Measurements from ENCODE around the gene ATP6V1G1. TPM values are rescaled to one million over a fixed set of nuclear protein-coding genes. Genes with fewer than 3 reads are reported as not detected.
"Not testable (repeated sequence)": the region's sequence is repeated elsewhere in the genome, so short reads cannot be mapped to it uniquely, and the experiment has no call there.

The ATP6V1G1 gene
- total RNA-seq, 1 donor from 2014 or later, result 161 TPM

DNA sequence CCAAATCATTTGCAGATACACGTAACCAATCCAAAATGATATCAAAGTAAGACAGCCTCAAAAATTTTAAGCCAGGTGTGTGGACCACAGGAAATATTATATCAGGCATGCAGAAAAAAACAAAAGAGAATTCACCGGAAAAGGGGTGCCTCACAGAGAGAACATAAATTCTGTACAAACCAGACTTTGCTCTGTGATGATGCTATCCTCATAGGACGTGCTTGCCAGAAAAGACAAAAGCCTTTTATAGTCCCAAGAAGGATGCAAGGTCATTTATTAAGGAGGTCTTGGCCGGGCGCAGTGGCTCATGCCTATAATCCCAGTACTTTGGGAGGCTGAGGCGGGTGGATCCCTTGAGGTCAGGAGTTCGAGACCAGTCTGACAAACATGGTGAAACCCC is 16.8 kb upstream of the ATP6V1G1 start:
- no peak overlapping the region for H3K27ac ChIP-seq
- H3K4me3 ChIP-seq, result no peak overlapping the region
- intact Hi-C loops (cut with DNase I), result no loop called here
- H3K27me3 ChIP-seq, result no peaks in the 10 kb centered on the region
- TF ChIP-seq, protein P1, sequence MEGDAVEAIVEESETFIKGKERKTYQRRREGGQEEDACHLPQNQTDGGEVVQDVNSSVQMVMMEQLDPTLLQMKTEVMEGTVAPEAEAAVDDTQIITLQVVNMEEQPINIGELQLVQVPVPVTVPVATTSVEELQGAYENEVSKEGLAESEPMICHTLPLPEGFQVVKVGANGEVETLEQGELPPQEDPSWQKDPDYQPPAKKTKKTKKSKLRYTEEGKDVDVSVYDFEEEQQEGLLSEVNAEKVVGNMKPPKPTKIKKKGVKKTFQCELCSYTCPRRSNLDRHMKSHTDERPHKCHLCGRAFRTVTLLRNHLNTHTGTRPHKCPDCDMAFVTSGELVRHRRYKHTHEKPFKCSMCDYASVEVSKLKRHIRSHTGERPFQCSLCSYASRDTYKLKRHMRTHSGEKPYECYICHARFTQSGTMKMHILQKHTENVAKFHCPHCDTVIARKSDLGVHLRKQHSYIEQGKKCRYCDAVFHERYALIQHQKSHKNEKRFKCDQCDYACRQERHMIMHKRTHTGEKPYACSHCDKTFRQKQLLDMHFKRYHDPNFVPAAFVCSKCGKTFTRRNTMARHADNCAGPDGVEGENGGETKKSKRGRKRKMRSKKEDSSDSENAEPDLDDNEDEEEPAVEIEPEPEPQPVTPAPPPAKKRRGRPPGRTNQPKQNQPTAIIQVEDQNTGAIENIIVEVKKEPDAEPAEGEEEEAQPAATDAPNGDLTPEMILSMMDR (IDR thresholded peaks at IDR 0.05), result no peak
- TF ChIP-seq POLR2AphosphoS5 (IDR thresholded peaks at IDR 0.05; ENCODE audit: insufficient read depth in 1 of 2, low read depth in 1 of 2) (no peak), POLR2A (IDR thresholded peaks at IDR 0.05) (no peak)
- H3K36me3 ChIP-seq, result no peaks in the 10 kb centered on the region
- no peak for DNase-seq (ENCODE audit: extremely low spot score in 2 of 2)
- H3K9me3 ChIP-seq, result no peaks in the 10 kb centered on the region
- H3K4me1 ChIP-seq, result no peaks in the 10 kb centered on the region

DNA sequence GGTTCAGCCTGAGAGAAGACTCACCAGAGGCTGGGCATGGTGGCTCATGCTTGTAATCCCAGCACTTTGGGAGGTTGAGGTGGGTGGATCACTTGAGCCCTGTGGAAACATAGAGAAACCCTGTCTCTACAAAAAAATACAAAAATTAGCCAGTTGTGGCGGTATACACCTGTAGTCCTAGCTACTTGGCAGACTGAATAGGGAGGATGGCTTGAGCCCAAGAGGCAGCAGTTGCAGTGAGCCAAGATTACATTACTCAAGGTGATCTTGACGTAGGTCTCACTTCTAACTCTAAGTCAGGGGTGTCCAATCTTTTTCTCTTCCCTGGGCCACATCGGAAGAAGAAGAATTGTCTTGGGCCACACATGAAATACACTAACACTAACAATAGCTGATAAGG is 16.2 kb upstream of the ATP6V1G1 start:
- Histone ChIP-seq H3K4me1 (no peaks in the 10 kb centered on the region), H3K9me3 (no peaks in the 10 kb centered on the region), H3K27ac (no peak overlapping the region), H3K4me3 (no peak overlapping the region), H3K36me3 (no peaks in the 10 kb centered on the region), H3K27me3 (no peaks in the 10 kb centered on the region)
- intact Hi-C loops (cut with DNase I), result no loop called here
- TF ChIP-seq POLR2AphosphoS5 (IDR thresholded peaks at IDR 0.05; ENCODE audit: insufficient read depth in 1 of 2, low read depth in 1 of 2) (no peak), POLR2A (IDR thresholded peaks at IDR 0.05) (no peak)
- TF ChIP-seq, protein P1 (IDR thresholded peaks at IDR 0.05), result no peak
- no peak for DNase-seq (ENCODE audit: extremely low spot score in 2 of 2)

DNA sequence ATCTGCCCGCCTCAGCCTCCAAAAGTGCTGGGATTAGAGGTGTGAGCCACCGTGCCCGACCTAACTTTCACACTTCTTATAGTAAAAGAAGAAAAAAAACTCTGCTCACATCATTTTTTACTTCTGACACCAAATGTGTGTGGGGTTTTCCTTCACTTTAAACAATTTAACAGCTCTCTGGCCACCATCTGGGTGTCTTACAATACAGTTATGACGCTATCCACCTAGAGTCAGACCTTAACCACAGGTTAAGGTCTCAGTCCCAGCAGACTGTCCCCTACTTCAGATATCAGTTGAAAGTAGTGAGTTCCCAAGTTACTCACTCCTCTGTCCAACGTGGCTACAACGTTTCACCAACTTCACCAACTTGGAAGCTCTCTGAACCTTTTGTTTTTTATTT is 15.4 kb upstream of the ATP6V1G1 start:
- Histone ChIP-seq H3K36me3 (no peaks in the 10 kb centered on the region), H3K27ac (no peak overlapping the region), H3K4me1 (no peaks in the 10 kb centered on the region), H3K4me3 (no peak overlapping the region), H3K9me3 (no peaks in the 10 kb centered on the region), H3K27me3 (no peaks in the 10 kb centered on the region)
- TF ChIP-seq, protein P1 (IDR thresholded peaks at IDR 0.05), result no peak
- no peak for TF ChIP-seq POLR2AphosphoS5 (IDR thresholded peaks at IDR 0.05; ENCODE audit: insufficient read depth in 1 of 2, low read depth in 1 of 2)
- no peak for TF ChIP-seq POLR2A (IDR thresholded peaks at IDR 0.05)
- no peak for DNase-seq (ENCODE audit: extremely low spot score in 2 of 2)
- intact Hi-C loops (cut with DNase I), result no loop called here

DNA sequence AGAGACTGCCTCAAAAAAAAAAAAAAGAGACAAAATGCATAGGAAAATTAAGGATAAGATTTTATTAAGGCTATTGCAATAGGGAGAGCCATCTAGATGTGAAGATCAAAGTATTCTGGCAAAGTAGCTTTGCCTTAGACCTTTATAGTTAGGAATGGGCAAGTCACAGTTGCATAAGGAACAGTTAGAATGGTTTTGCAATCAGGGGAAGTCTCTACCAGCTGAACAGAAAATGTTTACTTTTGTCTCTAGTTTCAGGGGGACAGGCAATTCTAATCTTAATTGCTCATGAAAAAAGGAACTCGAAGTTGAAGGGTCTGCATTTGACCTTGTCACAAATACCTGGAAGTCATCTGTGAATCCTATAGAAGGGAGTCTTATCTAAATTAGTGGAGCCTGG is 13.1 kb upstream of the ATP6V1G1 start:
- no peak for DNase-seq (ENCODE audit: extremely low spot score in 2 of 2)

DNA sequence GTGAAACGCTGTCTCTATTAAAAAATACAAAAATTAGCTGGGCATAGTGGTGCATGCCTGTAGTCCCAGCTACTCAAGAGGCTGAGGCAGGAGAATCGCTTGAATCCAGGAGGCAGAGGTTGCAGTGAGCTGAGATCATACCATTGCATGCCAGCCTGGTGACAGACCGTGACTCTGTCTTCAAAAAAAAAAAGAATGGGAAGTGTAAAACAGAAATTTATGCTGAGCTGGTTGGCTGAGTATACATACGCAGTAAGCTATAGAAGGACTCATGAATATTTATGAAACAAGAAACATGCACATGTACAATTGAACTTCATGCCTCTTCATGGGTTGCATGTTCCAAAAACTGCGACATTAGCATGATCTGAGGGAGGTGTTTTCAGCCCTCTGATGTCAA is 10.8 kb upstream of the ATP6V1G1 start:
- H3K9me3 ChIP-seq; H3K27me3 ChIP-seq; H3K36me3 ChIP-seq; H3K27ac ChIP-seq; H3K4me1 ChIP-seq; H3K4me3 ChIP-seq; intact Hi-C loops (cut with DNase I); DNase-seq (ENCODE audit: extremely low spot score in 2 of 2): not testable (repeated sequence)

More for the DNA sequence above, 13.1 kb upstream of the ATP6V1G1 start:
- no peaks in the 10 kb centered on the region for H3K4me1 ChIP-seq
- H3K9me3 ChIP-seq, result no peaks in the 10 kb centered on the region
- H3K36me3 ChIP-seq, result no peaks in the 10 kb centered on the region
- no peak for TF ChIP-seq POLR2A (IDR thresholded peaks at IDR 0.05)
- TF ChIP-seq, protein P1 (IDR thresholded peaks at IDR 0.05), result no peak
- no peak for TF ChIP-seq POLR2AphosphoS5 (IDR thresholded peaks at IDR 0.05; ENCODE audit: insufficient read depth in 1 of 2, low read depth in 1 of 2)
- no peak overlapping the region for H3K4me3 ChIP-seq
- intact Hi-C loops (cut with DNase I), result no loop called here
- H3K27me3 ChIP-seq, result no peaks in the 10 kb centered on the region
- H3K27ac ChIP-seq, result no peak overlapping the region

DNA sequence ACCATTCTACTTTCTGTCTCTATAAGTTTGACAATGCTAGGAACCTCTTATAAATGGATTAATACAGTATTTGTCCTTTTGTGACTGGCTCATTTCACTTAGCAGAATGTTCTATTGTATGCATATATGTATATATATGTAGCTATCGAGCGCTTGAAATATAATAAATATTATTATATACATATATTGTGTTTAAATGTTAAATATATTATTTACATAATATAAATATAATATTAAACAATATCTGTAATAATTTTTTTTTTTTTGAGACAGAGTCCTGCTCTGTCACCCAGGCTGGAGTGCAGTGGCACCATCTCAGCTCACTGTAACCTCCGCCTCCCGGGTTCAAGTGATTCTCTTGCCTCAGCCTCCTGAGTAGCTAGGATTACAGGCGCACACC is 9.4 kb upstream of the ATP6V1G1 start:
- H3K9me3 ChIP-seq; intact Hi-C loops (cut with DNase I): not testable (repeated sequence)

More for the DNA sequence above, 9.4 kb upstream of the ATP6V1G1 start:
- not testable (repeated sequence) for DNase-seq (ENCODE audit: extremely low spot score in 2 of 2); H3K4me3 ChIP-seq; H3K36me3 ChIP-seq; H3K4me1 ChIP-seq; H3K27ac ChIP-seq; H3K27me3 ChIP-seq
